RWPE1 (cell line): ENCODE results near the gene GNAS-AS1.

ENCODE experiments used
- CTCF ChIA-PET: fragments of 350-600 bp; sonication (Branson Sonifier 250); formaldehyde crosslinking; extraction: SDS; loops from one replicate; lab custom pipeline; 2021; lab: Yijun Ruan, JAX
- POLR2A ChIA-PET: fragments of 400-600 bp; formaldehyde crosslinking; extraction: SDS; loops from one replicate; lab custom pipeline; 2020; ENCODE audit warnings: antibody characterized with exemption; ENCODE audit not compliant: low non-redundant PET; lab: Yijun Ruan, JAX
- DNase-seq: peaks from one replicate; pipeline ENCODE4 v3.0.0; 2012; ENCODE audit warnings: low spot score
- H3K27ac ChIP-seq: fragments of 450-650 bp; 2 replicates; pipeline ENCODE4 v1.5.1; 2017
- TF ChIP-seq, protein P1 (sequence below): fragments of 450-650 bp; conservative IDR thresholded peaks from 2 replicates; pipeline ENCODE4 v1.5.1; 2017; ENCODE audit warnings: low read depth, mild to moderate bottlenecking

Gene GNAS-AS1

DNA sequence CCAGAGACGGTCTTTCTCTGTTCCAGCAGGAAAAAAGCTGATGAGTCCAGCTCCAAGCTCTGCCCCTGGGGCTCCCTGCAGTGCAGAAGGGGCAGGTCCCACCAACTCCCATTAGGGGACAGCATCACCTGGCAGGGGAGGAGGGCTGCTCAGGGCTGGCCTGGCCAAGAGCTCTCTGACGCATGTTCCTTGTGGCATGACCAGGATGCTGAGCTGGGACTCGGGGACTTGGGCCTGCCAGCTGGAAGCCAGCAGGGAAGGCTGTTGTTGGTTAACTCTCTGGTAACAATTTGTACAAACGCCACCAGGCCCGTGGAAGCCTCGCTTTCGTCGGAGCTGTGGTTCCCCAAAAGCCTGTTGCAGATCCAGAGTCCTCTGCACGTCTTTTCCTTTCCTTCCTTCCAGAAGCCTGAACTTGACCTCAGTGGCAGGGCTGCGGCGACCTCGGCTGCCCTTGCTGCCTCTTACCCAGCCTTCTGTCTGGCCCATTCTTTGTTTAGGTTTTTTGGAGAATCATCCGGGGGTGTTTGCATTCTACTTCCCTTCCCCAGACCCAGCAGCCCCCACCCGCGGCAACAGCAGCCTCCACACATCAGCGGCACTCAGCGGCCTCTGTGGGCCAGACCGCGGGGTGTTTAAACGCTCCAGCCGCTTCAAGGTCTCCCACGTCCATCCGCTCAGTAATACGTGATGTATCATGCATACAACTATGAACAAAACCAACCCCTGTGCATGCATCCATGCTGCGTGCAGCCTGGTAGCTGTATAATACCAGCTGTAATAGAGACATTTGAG, 63.3 kb downstream of the GNAS-AS1 start:
- TF ChIP-seq, protein P1, sequence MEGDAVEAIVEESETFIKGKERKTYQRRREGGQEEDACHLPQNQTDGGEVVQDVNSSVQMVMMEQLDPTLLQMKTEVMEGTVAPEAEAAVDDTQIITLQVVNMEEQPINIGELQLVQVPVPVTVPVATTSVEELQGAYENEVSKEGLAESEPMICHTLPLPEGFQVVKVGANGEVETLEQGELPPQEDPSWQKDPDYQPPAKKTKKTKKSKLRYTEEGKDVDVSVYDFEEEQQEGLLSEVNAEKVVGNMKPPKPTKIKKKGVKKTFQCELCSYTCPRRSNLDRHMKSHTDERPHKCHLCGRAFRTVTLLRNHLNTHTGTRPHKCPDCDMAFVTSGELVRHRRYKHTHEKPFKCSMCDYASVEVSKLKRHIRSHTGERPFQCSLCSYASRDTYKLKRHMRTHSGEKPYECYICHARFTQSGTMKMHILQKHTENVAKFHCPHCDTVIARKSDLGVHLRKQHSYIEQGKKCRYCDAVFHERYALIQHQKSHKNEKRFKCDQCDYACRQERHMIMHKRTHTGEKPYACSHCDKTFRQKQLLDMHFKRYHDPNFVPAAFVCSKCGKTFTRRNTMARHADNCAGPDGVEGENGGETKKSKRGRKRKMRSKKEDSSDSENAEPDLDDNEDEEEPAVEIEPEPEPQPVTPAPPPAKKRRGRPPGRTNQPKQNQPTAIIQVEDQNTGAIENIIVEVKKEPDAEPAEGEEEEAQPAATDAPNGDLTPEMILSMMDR: no peak
- ChIA-PET CTCF (interaction anchor here (0.5 to 0.7 kb wide), 2 partner anchors 158 to 708 kb away, joined by 3 to 4 read pairs; no protein-coding TSS in a partner anchor), POLR2A (no interaction called here)
- no peak overlapping the region for H3K27ac ChIP-seq
- no peak for DNase-seq

DNA sequence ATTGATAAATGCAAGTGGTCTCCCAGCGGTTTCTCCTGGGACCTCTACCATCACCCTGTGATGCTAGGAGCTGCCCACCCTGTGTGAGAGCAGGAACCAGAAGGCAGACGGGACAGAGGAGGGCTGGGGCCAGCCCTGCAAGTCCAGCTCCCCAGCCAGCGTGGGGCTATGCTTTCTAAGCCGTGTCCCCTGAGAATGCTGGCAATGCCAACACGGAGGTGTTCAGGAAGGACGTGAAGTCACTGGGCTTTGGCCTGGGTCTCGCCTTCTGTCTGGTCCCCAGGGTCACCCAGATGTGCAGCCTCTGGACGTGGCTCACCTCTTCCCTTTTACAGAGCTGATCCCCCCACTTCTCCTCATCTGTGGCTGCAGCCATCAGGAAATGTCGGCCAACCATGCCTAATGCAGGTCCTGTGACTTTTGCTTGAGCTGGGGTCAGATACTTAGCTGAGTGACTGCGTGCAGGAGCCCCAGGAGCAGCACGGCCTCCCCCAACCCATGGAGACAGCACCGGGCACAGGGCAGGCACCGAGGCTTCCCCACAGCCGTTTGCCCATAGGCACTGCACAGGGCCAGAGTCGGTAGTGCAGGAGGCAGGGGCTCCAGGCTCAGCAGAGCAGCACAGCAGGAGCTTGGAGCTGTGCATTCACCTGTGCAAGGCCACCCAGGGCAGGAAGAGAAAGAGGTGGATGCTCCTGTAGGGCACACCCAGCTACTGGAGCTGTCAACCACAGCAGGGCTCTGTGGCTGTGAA, 66.2 kb downstream of the GNAS-AS1 start:
- no peak overlapping the region for H3K27ac ChIP-seq
- CTCF ChIA-PET: interaction anchor here (0.5 to 0.9 kb wide), 2 partner anchors 79 to 487 kb away, joined by 3 read pairs; no protein-coding TSS in a partner anchor
- POLR2A ChIA-PET: no interaction called here
- TF ChIP-seq, protein P1: no peak
- DNase-seq: no peak

DNA sequence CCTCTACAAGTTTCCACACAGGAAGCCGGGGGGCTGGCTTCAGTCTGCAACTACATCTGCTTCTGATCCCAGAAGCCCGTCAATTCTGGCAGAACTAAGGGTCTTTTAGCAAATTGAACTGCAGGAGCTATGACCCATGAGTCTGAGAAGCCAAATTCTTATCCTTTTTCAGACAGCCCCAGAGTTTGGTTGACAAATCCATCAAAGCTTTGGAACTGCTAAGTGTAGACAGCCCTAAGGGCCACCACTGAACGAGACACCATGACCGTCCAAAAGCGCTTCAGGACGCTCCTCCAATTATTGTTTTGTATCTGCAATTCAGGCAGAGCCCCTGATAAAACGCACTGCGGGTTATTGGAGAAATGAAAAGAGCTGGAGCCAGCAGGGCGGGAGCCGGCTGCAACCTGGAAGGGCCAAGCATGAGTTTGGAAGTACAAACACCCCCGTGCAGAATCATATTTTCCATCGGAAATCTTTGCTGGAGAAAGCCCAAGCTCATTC, 67.1 kb downstream of the GNAS-AS1 start:
- ChIA-PET POLR2A (no interaction called here), CTCF (no interaction called here)
- H3K27ac ChIP-seq: no peak overlapping the region
- TF ChIP-seq, protein P1: no peak
- DNase-seq: no peak

DNA sequence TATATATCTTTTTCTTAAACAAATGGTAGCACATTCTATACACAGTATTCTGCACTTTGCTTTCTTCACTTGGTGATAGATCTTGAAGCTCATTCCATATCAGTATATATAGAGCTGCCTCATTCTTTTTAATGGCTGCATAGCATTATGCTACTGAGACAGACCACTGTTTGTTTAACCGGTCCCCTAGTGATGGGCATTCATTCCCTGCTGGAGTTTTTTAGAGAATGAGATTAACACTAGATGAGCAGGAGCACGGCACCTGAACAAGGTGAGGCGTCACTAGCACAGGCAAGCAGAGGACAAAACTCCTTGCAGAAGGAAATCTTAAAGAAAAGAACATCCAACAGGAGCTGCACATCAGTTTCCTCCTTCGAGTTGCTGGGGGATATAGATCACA, 69.6 kb downstream of the GNAS-AS1 start:
- TF ChIP-seq, protein P1: no peak
- no peak overlapping the region for H3K27ac ChIP-seq
- ChIA-PET POLR2A (no interaction called here), CTCF (interaction anchor here (0.6 to 1.0 kb wide), 2 partner anchors 18 to 334 kb away, joined by 3 to 5 read pairs; no protein-coding TSS in a partner anchor)
- no peak for DNase-seq

DNA sequence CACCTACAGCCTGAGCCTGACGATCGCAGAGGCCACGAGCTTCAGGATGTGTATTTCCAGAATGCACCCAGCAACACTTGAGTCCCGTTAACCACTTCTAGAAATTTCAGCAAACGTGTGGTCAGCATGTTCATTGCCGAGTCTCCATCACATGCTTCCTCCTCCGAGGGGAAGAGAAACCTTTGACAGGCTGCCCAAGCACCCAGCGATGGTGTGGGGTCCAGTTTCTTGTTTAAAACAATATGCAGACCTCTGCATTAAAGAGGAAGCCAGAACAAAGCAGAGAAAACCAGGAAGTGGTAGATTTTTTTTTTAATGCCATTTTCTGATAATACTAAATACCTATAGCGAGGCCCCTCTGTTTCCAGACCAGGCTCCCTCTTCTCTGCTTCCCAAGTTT, 71.9 kb downstream of the GNAS-AS1 start:
- ChIA-PET POLR2A (no interaction called here), CTCF (no interaction called here)
- TF ChIP-seq, protein P1: no peak
- DNase-seq: no peak
- H3K27ac ChIP-seq: no peak overlapping the region

DNA sequence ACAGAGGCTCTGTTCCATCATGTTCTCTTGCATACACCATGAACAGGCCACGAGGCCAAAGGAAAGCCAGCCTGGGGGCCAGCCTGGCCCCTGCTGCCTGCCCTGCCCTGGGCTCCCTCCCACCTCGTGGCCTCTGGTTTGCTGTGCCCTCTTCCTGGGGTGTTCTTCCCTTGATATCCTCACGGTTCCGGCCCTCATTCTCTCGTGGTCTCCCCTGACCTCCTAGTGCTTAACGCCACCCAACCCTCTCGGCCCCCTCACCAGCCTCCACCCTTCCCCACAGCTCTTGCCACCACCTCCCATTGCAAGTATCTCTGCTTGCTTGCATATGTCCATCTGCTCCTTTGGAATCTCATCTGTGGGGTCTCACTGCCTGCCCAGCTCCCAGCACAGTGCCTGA, 73.0 kb downstream of the GNAS-AS1 start:
- TF ChIP-seq, protein P1: no peak
- no peak for DNase-seq
- H3K27ac ChIP-seq: no peak overlapping the region
- ChIA-PET POLR2A (no interaction called here), CTCF (interaction anchor here (0.6 to 0.8 kb wide), 2 partner anchors 74 to 75 kb away, joined by 3 to 4 read pairs; partner anchors contain the start of gene GNAS)
